IMR-90 (cell line): Measurements from ENCODE around the gene STAG1. TPM values are rescaled to one million over a fixed set of nuclear protein-coding genes. Genes with fewer than 3 reads are reported as not detected.

Experiments
- ATAC-seq: fragments of 200-7000 bp; cut with Tn5 transposase; 2 replicates; pipeline ENCODE4 v1.9.1; 2020; ENCODE audit warnings: low read depth, mild to moderate bottlenecking, moderate library complexity
- BruUV-seq: library from RNA; stranded (reverse); fragments of 400-500 nt; replicated peaks from 2 replicates; lab custom pipeline; 2021; lab: Mats Ljungman, UMichigan
- CTCF ChIA-PET: fragments of 300-600 bp; formaldehyde crosslinking; extraction: SDS; loops from one replicate; lab custom pipeline; 2021; ENCODE audit warnings: antibody characterized with exemption; lab: Yijun Ruan, JAX
- POLR2A ChIA-PET: fragments of 300-600 bp; sonication (Branson Sonifier 250); formaldehyde crosslinking; loops from one replicate; lab custom pipeline; 2022; ENCODE audit warnings: antibody characterized with exemption; ENCODE audit not compliant: unreplicated experiment; lab: Charles Lee
- DNase-seq: peaks from one replicate; pipeline ENCODE4 v3.0.0; 2013
- H2AFZ ChIP-seq: replicated peaks from 2 replicates; pipeline ENCODE3; 2013; ENCODE audit warnings: low read length, mild to moderate bottlenecking; ENCODE audit not compliant: poor library complexity
- H2AK5ac ChIP-seq: 2 replicates; pipeline ENCODE4 v1.6.1; 2013; ENCODE audit warnings: low read depth, low read length, inconsistent platforms
- H2AK9ac ChIP-seq: replicated peaks from 2 replicates; pipeline ENCODE3; 2013; ENCODE audit warnings: mild to moderate bottlenecking, low read depth, low read length, moderate library complexity; ENCODE audit not compliant: poor library complexity
- H2BK120ac ChIP-seq: 2 replicates; pipeline ENCODE4 v1.6.1; 2013; ENCODE audit warnings: low read depth, low read length, inconsistent platforms
- H2BK15ac ChIP-seq: 3 replicates; pipeline ENCODE4 v1.6.1; 2013; ENCODE audit warnings: low read depth, low read length, inconsistent platforms
- H2BK20ac ChIP-seq: 2 replicates; pipeline ENCODE4 v1.6.1; 2013; ENCODE audit warnings: low read depth, mild to moderate bottlenecking, inconsistent platforms, low read length, moderate library complexity
- H2BK5ac ChIP-seq: 2 replicates; pipeline ENCODE4 v1.6.1; 2013; ENCODE audit warnings: mild to moderate bottlenecking, low read depth, low read length, inconsistent platforms; ENCODE audit not compliant: poor library complexity, severe bottlenecking
- H3K14ac ChIP-seq: replicated peaks from 2 replicates; pipeline ENCODE4 v1.6.1; 2013; ENCODE audit warnings: low read depth, low read length, inconsistent platforms
- H3K18ac ChIP-seq: 2 replicates; pipeline ENCODE4 v1.6.1; 2013; ENCODE audit warnings: low read depth, low read length, control low read depth
- H3K23ac ChIP-seq: 2 replicates; pipeline ENCODE4 v1.6.1; 2013; ENCODE audit warnings: low read depth, low read length, inconsistent platforms
- H3K27ac ChIP-seq: 2 replicates; pipeline ENCODE4 v1.5.1; 2013; ENCODE audit warnings: mild to moderate bottlenecking, control low read depth, low read length; ENCODE audit not compliant: insufficient read depth
- H3K27me3 ChIP-seq: 2 replicates; pipeline ENCODE4 v1.6.1; 2013; ENCODE audit warnings: low read length; ENCODE audit not compliant: control insufficient read depth, insufficient read depth
- H3K36me3 ChIP-seq: 2 replicates; pipeline ENCODE4 v1.6.1; 2013; ENCODE audit warnings: low read length, mixed read lengths; ENCODE audit not compliant: control insufficient read depth, insufficient read depth
- H3K4ac ChIP-seq: 2 replicates; pipeline ENCODE4 v1.6.1; 2013; ENCODE audit warnings: low read depth, low read length, inconsistent platforms
- H3K4me1 ChIP-seq: 2 replicates; pipeline ENCODE4 v1.6.1; 2013; ENCODE audit warnings: low read length, mixed read lengths; ENCODE audit not compliant: control insufficient read depth, insufficient read depth
- H3K4me2 ChIP-seq: 2 replicates; pipeline ENCODE4 v1.6.1; 2013; ENCODE audit warnings: low read depth, mild to moderate bottlenecking, control low read depth, low read length, moderate library complexity
- H3K4me3 ChIP-seq: 2 replicates; pipeline ENCODE4 v1.5.1; 2013; ENCODE audit warnings: low read depth, mild to moderate bottlenecking, control low read depth, low read length, moderate library complexity; ENCODE audit not compliant: insufficient read depth
- H3K56ac ChIP-seq: 2 replicates; pipeline ENCODE4 v1.6.1; 2013; ENCODE audit warnings: low read length, inconsistent platforms; ENCODE audit not compliant: insufficient read depth; ENCODE audit errors: extremely low read depth
- H3K79me1 ChIP-seq, 2 experiments: 2 replicates each; pipeline ENCODE4 v1.6.1; 2013; ENCODE audit warnings: low read length in 2 of 2, inconsistent platforms in 1 of 2, low read depth in 1 of 2
- H3K9ac ChIP-seq: 2 replicates; pipeline ENCODE4 v1.6.1; 2013; ENCODE audit warnings: low read depth, low read length, control low read depth
- H3K9me1 ChIP-seq: 2 replicates; pipeline ENCODE4 v1.6.1; 2013; ENCODE audit warnings: low read length, inconsistent platforms; ENCODE audit not compliant: insufficient read depth
- H3K9me3 ChIP-seq: 2 replicates; pipeline ENCODE4 v1.6.1; 2013; ENCODE audit warnings: low read length; ENCODE audit not compliant: control insufficient read depth, insufficient read depth
- H4K20me1 ChIP-seq: 2 replicates; pipeline ENCODE4 v1.6.1; 2013; ENCODE audit warnings: low read length, inconsistent platforms; ENCODE audit not compliant: insufficient read depth
- H4K5ac ChIP-seq: 2 replicates; pipeline ENCODE4 v1.6.1; 2013; ENCODE audit warnings: mild to moderate bottlenecking, low read depth, low read length, control low read depth
- H4K8ac ChIP-seq, 2 experiments: 2 replicates each; pipeline ENCODE4 v1.6.1; 2013; ENCODE audit warnings: low read depth in 2 of 2, low read length in 2 of 2, control low read depth in 1 of 2, inconsistent platforms in 1 of 2
- H4K91ac ChIP-seq: 2 replicates; pipeline ENCODE4 v1.6.1; 2013; ENCODE audit warnings: low read depth, low read length, inconsistent platforms; ENCODE audit not compliant: insufficient read depth
- MXI1 ChIP-seq: IDR thresholded peaks from 2 replicates; pipeline ENCODE4 v1.6.1; 2012; ENCODE audit warnings: low read depth, mild to moderate bottlenecking, low read length, moderate library complexity, borderline replicate concordance
- WGBS, 2 experiments: methylation state at CpG; one replicate each; pipeline versions ENCODE4 v1.1.5 to v1.1.7; 2013; ENCODE audit warnings: missing lambda C conversion rate in 2 of 2; ENCODE audit not compliant: insufficient read length in 1 of 2; ENCODE audit errors: extremely low coverage in 2 of 2; 5-methylcytosine and 5-hydroxymethylcytosine counted together
- dilution Hi-C: fragments of 300-500 bp; cut with HindIII; formaldehyde crosslinking; loops from one replicate; pipeline ENCODE4 v1.14.3; 2018; ENCODE audit warnings: low sequenced_read_pairs; ENCODE audit not compliant: unreplicated experiment
- in situ Hi-C: fragments of 300-500 bp; cut with MboI; formaldehyde crosslinking; loops from 3 replicates; pipeline ENCODE4 v1.14.3; 2019; ENCODE audit warnings: low sequenced_read_pairs, inconsistent platforms, mixed read lengths
- intact Hi-C: fragments of 100-400 bp; cut with micrococcal nuclease; formaldehyde crosslinking; loops from 2 replicates; pipeline ENCODE4 v1.10.0; 2022
- polyA plus RNA-seq, 3 experiments: library from polyadenylated mRNA; depleted of rRNA; stranded (reverse); fragments of >200 nt; gene quantifications; 2 replicates each; pipeline ENCODE4 v1.2.3, GENCODE V29; 2012; ENCODE audit warnings: low replicate concordance in 1 of 3
- total RNA-seq: library from RNA; depleted of rRNA; stranded (reverse); fragments of >200 nt; gene quantifications from 2 replicates; pipeline ENCODE4 v1.2.3, GENCODE V29; 2012

STAG1 gene
- total and polyA plus RNA-seq, 2 of the 4 experiments (the other 2 are of a cell fraction): 9.6 to 32.3 TPM

GRCh38 chr3:136690599-136690998 is 61.6 kb downstream of the STAG1 start:
- POLR2A ChIA-PET: no interaction called here
- no peak overlapping the region for H2BK5ac ChIP-seq
- H3K18ac ChIP-seq: no peak overlapping the region
- no peak overlapping the region for H3K4me3 ChIP-seq
- H2BK15ac ChIP-seq: no peak overlapping the region
- no peak for TF ChIP-seq MXI1
- H2BK20ac ChIP-seq: no peak overlapping the region
- H3K79me1 ChIP-seq: peaks cover 57 to 76% of the 10 kb centered on the region in 2 experiments
- 100% methylated on average over 2 of the region's 3 CpGs; no CpG with 5 or more reads in 1 of the 2 experiments for WGBS, 2 experiments
- no peaks in the 10 kb centered on the region for H3K36me3 ChIP-seq
- no peak overlapping the region for H2AK9ac ChIP-seq
- no TSS peak for BruUV-seq
- H3K27me3 ChIP-seq: no peaks in the 10 kb centered on the region
- CTCF ChIA-PET: interaction anchor here (0.9 kb wide), 1 partner anchor 24 kb away, joined by 3 read pairs; no protein-coding TSS in a partner anchor
- H3K56ac ChIP-seq: no peak overlapping the region
- no peak overlapping the region for H2AFZ ChIP-seq
- no peak for ATAC-seq
- no peak overlapping the region for H2BK120ac ChIP-seq
- H3K27ac ChIP-seq: no peak overlapping the region
- intact Hi-C loops: no loop called here
- H3K23ac ChIP-seq: no peak overlapping the region
- in situ Hi-C loops: no loop called here
- H3K4me2 ChIP-seq: no peak overlapping the region
- no peaks in the 10 kb centered on the region for H3K9me3 ChIP-seq
- H2AK5ac ChIP-seq: no peak overlapping the region
- dilution Hi-C loops: no loop called here
- H4K91ac ChIP-seq: no peak overlapping the region
- no peak overlapping the region for H4K5ac ChIP-seq
- no peak overlapping the region for H3K9ac ChIP-seq
- H3K4me1 ChIP-seq: no peaks in the 10 kb centered on the region
- 0 out of 2 replicates have a peak, but pooled peaks cover 8% of the 10 kb centered on the region for H3K9me1 ChIP-seq
- H4K20me1 ChIP-seq: peaks cover 6% of the 10 kb centered on the region; the same call in 1 of the 2 replicates
- H3K4ac ChIP-seq: no peak overlapping the region
- DNase-seq: no peak
- H4K8ac ChIP-seq: no peak overlapping the region
- H3K14ac ChIP-seq: no peak overlapping the region
